Astrocyte of the cerebellum (primary cell): ENCODE results near the gene TMEM114.

Experiments used
- DNase-seq: peaks from one replicate; pipeline ENCODE4 v3.0.0-alpha.2; 2011; ENCODE audit warnings: low read depth
- H3K4me3 ChIP-seq: 2 replicates; pipeline ENCODE4 v1.5.1; 2011; ENCODE audit warnings: mild to moderate bottlenecking, low read depth, low read length, moderate library complexity
- in situ Hi-C: cut with HindIII; loops from 2 replicates; pipeline ENCODE4 v1.10.0; 2017; ENCODE audit warnings: low sequenced_read_pairs
- TF ChIP-seq, protein P1 (sequence below): IDR thresholded peaks from 2 replicates; pipeline ENCODE4 v1.5.1; 2012; ENCODE audit warnings: low read length, low read depth, moderate library complexity, mild to moderate bottlenecking; ENCODE audit errors: missing control alignments

Gene TMEM114

DNA sequence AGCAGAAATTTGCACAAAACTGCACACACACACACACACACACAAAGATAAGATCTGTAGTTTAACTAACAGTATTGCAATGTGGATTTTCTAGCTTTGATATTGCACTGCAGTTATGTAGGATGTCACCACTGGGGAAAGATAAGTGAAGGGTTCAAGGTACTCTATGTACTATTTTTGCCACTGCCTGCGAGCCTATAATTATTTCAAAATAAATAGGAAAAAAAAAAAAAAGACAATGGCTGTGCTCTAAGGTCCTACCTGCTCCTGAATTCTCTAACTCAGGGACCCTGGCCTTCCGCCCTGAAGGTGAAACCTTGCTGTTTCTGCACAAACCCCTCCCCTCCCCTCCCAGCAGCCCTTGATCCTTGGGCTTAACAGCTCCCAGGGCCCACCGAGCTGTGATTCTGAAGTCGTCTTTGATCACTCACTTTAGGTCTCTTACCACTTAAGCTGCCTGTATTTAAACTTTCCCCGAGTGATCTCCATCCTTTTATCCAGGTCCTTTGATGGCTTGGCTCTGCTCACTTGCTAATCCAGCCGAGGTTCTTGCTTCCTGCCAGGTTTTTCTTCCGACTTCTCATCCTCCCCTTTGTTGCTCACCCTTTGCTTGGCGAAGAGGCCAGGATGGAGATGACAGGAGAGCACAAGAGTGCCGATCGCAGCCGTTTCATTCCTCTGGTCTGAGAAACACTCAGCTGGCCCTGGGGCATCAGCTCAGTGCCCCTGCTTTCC, 37.7 kb downstream of the TMEM114 start:
- in situ Hi-C loops = no loop called here
- TF ChIP-seq, protein P1, sequence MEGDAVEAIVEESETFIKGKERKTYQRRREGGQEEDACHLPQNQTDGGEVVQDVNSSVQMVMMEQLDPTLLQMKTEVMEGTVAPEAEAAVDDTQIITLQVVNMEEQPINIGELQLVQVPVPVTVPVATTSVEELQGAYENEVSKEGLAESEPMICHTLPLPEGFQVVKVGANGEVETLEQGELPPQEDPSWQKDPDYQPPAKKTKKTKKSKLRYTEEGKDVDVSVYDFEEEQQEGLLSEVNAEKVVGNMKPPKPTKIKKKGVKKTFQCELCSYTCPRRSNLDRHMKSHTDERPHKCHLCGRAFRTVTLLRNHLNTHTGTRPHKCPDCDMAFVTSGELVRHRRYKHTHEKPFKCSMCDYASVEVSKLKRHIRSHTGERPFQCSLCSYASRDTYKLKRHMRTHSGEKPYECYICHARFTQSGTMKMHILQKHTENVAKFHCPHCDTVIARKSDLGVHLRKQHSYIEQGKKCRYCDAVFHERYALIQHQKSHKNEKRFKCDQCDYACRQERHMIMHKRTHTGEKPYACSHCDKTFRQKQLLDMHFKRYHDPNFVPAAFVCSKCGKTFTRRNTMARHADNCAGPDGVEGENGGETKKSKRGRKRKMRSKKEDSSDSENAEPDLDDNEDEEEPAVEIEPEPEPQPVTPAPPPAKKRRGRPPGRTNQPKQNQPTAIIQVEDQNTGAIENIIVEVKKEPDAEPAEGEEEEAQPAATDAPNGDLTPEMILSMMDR = no peak
- DNase-seq = no peak
- no peak overlapping the region for H3K4me3 ChIP-seq

DNA sequence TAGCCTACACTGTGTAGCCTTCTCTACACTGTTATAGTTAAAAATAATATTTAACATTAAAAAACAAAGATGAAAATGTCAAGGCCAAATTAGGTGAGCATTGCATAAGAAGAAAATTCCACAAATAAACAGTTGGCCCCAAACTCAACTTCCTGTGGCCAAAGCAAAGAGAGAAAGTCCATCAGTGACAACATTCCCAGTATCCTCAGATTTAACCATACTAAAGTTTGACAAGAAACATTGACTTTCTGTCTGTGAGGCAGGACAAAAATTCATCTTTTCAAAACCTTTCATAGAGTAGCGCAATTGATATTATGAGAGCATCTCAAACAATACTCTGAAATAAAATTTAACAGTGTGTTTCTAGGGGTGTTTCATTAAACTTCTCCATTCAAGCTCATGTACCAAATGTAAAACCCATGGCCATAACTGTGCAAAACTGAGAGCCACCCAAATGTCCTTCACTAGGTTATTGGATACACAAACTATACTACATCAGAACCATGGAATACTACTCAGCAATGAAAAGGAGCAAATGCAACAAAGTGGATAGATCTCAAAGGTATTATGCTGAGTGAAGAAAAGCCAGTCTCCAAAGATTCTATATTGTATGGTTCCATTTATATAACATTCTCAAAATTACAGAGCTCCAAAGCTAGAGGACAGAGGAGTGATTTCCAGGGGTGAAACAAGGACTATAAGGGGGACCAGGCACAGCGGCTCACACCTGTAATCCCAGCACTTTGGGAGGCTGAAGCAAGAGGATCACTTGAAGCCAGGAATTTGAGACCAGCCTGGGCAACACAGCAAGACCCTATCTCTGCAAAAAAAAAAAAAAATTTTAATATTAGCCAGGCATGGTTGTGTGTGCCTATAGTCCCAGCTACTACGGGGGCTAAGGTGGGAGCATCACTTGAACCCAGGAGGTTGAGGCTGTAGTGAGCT, 38.7 kb downstream of the TMEM114 start:
- DNase-seq = no peak
- H3K4me3 ChIP-seq = no peak overlapping the region
- in situ Hi-C loops = no loop called here
- TF ChIP-seq, protein P1 = no peak

GRCh38 chr16:8550728-8551387, 39.5 kb downstream of the TMEM114 start:
- in situ Hi-C loops = no loop called here
- DNase-seq = no peak
- TF ChIP-seq, protein P1 = no peak
- no peak overlapping the region for H3K4me3 ChIP-seq

DNA sequence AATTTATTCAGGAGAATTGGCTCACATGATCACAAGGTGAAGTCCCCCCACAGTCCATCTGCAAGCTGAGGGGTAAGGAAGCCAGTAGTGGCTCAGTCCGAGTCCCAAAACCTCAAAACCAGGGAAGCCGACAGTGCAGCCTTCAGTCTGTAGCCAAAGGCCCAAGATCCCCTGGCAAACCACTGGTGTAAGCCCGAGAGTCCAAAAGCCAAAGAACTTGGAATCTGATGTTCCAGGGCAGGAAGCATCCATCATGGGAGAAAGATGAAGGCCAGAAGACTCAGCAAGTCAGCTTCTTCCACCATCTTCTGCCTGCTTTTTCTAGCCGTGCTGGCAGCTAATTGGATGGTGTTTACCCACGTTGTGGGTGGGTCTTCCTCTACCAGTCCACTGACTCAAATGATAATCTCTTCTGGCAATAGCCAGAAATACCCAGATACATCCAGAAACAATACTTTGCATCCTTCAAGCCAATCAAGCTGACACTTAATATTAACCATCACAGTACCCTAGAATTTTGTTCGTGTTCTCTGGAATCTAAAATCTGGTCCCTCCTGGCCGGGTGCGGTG, 40.4 kb downstream of the TMEM114 start:
- no peak for DNase-seq
- in situ Hi-C loops = no loop called here
- TF ChIP-seq, protein P1 = no peak
- no peak overlapping the region for H3K4me3 ChIP-seq

- no peak overlapping the region for H3K4me3 ChIP-seq
- TF ChIP-seq, protein P1 = no peak
- in situ Hi-C loops = no loop called here
- no peak for DNase-seq
Observed at GRCh38 chr16:8548166-8548565, 42.1 kb downstream of the TMEM114 start.

DNA sequence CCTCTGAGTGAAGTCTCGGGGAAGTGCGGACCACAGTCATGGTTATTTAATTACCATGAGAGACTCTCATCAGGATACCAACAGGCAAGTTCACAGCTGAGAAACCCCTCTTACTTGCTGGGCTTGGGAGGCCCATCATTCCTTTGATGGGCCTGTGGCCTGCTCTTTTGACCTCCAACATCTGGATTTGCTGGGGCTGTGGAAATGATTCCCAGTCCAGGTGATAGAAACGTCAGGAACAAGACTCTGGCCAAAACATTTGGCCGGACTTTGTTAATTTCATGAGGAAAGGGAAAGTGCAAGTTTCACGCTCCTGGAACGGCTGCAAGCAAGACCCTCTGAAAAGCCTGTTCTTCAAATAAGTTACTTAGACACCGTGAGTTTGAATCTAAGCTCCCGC, 42.5 kb downstream of the TMEM114 start:
- DNase-seq = no peak
- in situ Hi-C loops = no loop called here
- TF ChIP-seq, protein P1 = no peak

More for the DNA sequence above, 42.5 kb downstream of the TMEM114 start:
- H3K4me3 ChIP-seq = no peak overlapping the region
